IMR-90 (cell line): ENCODE measurements around the gene PLAGL1. TPM values are rescaled to one million over a fixed set of nuclear protein-coding genes. Genes with fewer than 3 reads are reported as not detected.

ENCODE experiments used
- ATAC-seq: fragments of 200-7000 bp; cut with Tn5 transposase; 2 replicates; pipeline ENCODE4 v1.9.1; 2020; ENCODE audit warnings: low read depth, mild to moderate bottlenecking, moderate library complexity
- BruUV-seq: library from RNA; stranded (reverse); fragments of 400-500 nt; replicated peaks from 2 replicates; lab custom pipeline; 2021; lab: Mats Ljungman, UMichigan
- CTCF ChIA-PET: fragments of 300-600 bp; formaldehyde crosslinking; extraction: SDS; loops from one replicate; lab custom pipeline; 2021; ENCODE audit warnings: antibody characterized with exemption; lab: Yijun Ruan, JAX
- POLR2A ChIA-PET: fragments of 300-600 bp; sonication (Branson Sonifier 250); formaldehyde crosslinking; loops from one replicate; lab custom pipeline; 2022; ENCODE audit warnings: antibody characterized with exemption; ENCODE audit not compliant: unreplicated experiment; lab: Charles Lee
- DNase-seq: peaks from one replicate; pipeline ENCODE4 v3.0.0; 2013
- H2AFZ ChIP-seq: replicated peaks from 2 replicates; pipeline ENCODE3; 2013; ENCODE audit warnings: low read length, mild to moderate bottlenecking; ENCODE audit not compliant: poor library complexity
- H2AK5ac ChIP-seq: 2 replicates; pipeline ENCODE4 v1.6.1; 2013; ENCODE audit warnings: low read depth, low read length, inconsistent platforms
- H2AK9ac ChIP-seq: replicated peaks from 2 replicates; pipeline ENCODE3; 2013; ENCODE audit warnings: mild to moderate bottlenecking, low read depth, low read length, moderate library complexity; ENCODE audit not compliant: poor library complexity
- H2BK120ac ChIP-seq: 2 replicates; pipeline ENCODE4 v1.6.1; 2013; ENCODE audit warnings: low read depth, low read length, inconsistent platforms
- H2BK15ac ChIP-seq: 3 replicates; pipeline ENCODE4 v1.6.1; 2013; ENCODE audit warnings: low read depth, low read length, inconsistent platforms
- H2BK20ac ChIP-seq: 2 replicates; pipeline ENCODE4 v1.6.1; 2013; ENCODE audit warnings: low read depth, mild to moderate bottlenecking, inconsistent platforms, low read length, moderate library complexity
- H2BK5ac ChIP-seq: 2 replicates; pipeline ENCODE4 v1.6.1; 2013; ENCODE audit warnings: mild to moderate bottlenecking, low read depth, low read length, inconsistent platforms; ENCODE audit not compliant: poor library complexity, severe bottlenecking
- H3K14ac ChIP-seq: replicated peaks from 2 replicates; pipeline ENCODE4 v1.6.1; 2013; ENCODE audit warnings: low read depth, low read length, inconsistent platforms
- H3K18ac ChIP-seq: 2 replicates; pipeline ENCODE4 v1.6.1; 2013; ENCODE audit warnings: low read depth, low read length, control low read depth
- H3K23ac ChIP-seq: 2 replicates; pipeline ENCODE4 v1.6.1; 2013; ENCODE audit warnings: low read depth, low read length, inconsistent platforms
- H3K27ac ChIP-seq: 2 replicates; pipeline ENCODE4 v1.5.1; 2013; ENCODE audit warnings: mild to moderate bottlenecking, control low read depth, low read length; ENCODE audit not compliant: insufficient read depth
- H3K27me3 ChIP-seq: 2 replicates; pipeline ENCODE4 v1.6.1; 2013; ENCODE audit warnings: low read length; ENCODE audit not compliant: control insufficient read depth, insufficient read depth
- H3K36me3 ChIP-seq: 2 replicates; pipeline ENCODE4 v1.6.1; 2013; ENCODE audit warnings: low read length, mixed read lengths; ENCODE audit not compliant: control insufficient read depth, insufficient read depth
- H3K4ac ChIP-seq: 2 replicates; pipeline ENCODE4 v1.6.1; 2013; ENCODE audit warnings: low read depth, low read length, inconsistent platforms
- H3K4me1 ChIP-seq: 2 replicates; pipeline ENCODE4 v1.6.1; 2013; ENCODE audit warnings: low read length, mixed read lengths; ENCODE audit not compliant: control insufficient read depth, insufficient read depth
- H3K4me2 ChIP-seq: 2 replicates; pipeline ENCODE4 v1.6.1; 2013; ENCODE audit warnings: low read depth, mild to moderate bottlenecking, control low read depth, low read length, moderate library complexity
- H3K4me3 ChIP-seq: 2 replicates; pipeline ENCODE4 v1.5.1; 2013; ENCODE audit warnings: low read depth, mild to moderate bottlenecking, control low read depth, low read length, moderate library complexity; ENCODE audit not compliant: insufficient read depth
- H3K56ac ChIP-seq: 2 replicates; pipeline ENCODE4 v1.6.1; 2013; ENCODE audit warnings: low read length, inconsistent platforms; ENCODE audit not compliant: insufficient read depth; ENCODE audit errors: extremely low read depth
- H3K79me1 ChIP-seq, 2 experiments: 2 replicates each; pipeline ENCODE4 v1.6.1; 2013; ENCODE audit warnings: low read length in 2 of 2, inconsistent platforms in 1 of 2, low read depth in 1 of 2
- H3K9ac ChIP-seq: 2 replicates; pipeline ENCODE4 v1.6.1; 2013; ENCODE audit warnings: low read depth, low read length, control low read depth
- H3K9me1 ChIP-seq: 2 replicates; pipeline ENCODE4 v1.6.1; 2013; ENCODE audit warnings: low read length, inconsistent platforms; ENCODE audit not compliant: insufficient read depth
- H3K9me3 ChIP-seq: 2 replicates; pipeline ENCODE4 v1.6.1; 2013; ENCODE audit warnings: low read length; ENCODE audit not compliant: control insufficient read depth, insufficient read depth
- H4K20me1 ChIP-seq: 2 replicates; pipeline ENCODE4 v1.6.1; 2013; ENCODE audit warnings: low read length, inconsistent platforms; ENCODE audit not compliant: insufficient read depth
- H4K5ac ChIP-seq: 2 replicates; pipeline ENCODE4 v1.6.1; 2013; ENCODE audit warnings: mild to moderate bottlenecking, low read depth, low read length, control low read depth
- H4K8ac ChIP-seq, 2 experiments: 2 replicates each; pipeline ENCODE4 v1.6.1; 2013; ENCODE audit warnings: low read depth in 2 of 2, low read length in 2 of 2, control low read depth in 1 of 2, inconsistent platforms in 1 of 2
- H4K91ac ChIP-seq: 2 replicates; pipeline ENCODE4 v1.6.1; 2013; ENCODE audit warnings: low read depth, low read length, inconsistent platforms; ENCODE audit not compliant: insufficient read depth
- BHLHE40 ChIP-seq: fragments of 150-350 bp; IDR thresholded peaks from 2 replicates; pipeline ENCODE4 v1.6.1; 2016; ENCODE audit warnings: mild to moderate bottlenecking, low read depth, low read length
- CEBPB ChIP-seq: IDR thresholded peaks from 2 replicates; pipeline ENCODE4 v1.6.1; 2012; ENCODE audit warnings: low read depth, low read length, improper control_type of control experiment
- CHD1 ChIP-seq: IDR thresholded peaks from 2 replicates; pipeline ENCODE4 v1.6.1; 2012; ENCODE audit warnings: low read depth, low read length, improper control_type of control experiment
- CTCF ChIP-seq: conservative IDR thresholded peaks from 2 replicates; pipeline ENCODE4 v1.5.1; 2012; ENCODE audit warnings: mild to moderate bottlenecking, low read depth, low read length, improper control_type of control experiment
- ELK1 ChIP-seq: fragments of 150-350 bp; IDR thresholded peaks from 2 replicates; pipeline ENCODE4 v1.6.1; 2016; ENCODE audit warnings: low read depth, mild to moderate bottlenecking, low read length, moderate library complexity, borderline replicate concordance
- FOS ChIP-seq: fragments of 150-350 bp; IDR thresholded peaks from 2 replicates; pipeline ENCODE4 v1.6.1; 2016; ENCODE audit warnings: low read depth, low read length
- MAFK ChIP-seq: IDR thresholded peaks from 2 replicates; pipeline ENCODE4 v1.6.1; 2012; ENCODE audit warnings: low read depth, low read length, improper control_type of control experiment
- MAZ ChIP-seq: IDR thresholded peaks from 2 replicates; pipeline ENCODE4 v1.6.1; 2012; ENCODE audit warnings: low read depth, mild to moderate bottlenecking, low read length, improper control_type of control experiment, moderate library complexity, borderline replicate concordance
- MXI1 ChIP-seq: IDR thresholded peaks from 2 replicates; pipeline ENCODE4 v1.6.1; 2012; ENCODE audit warnings: low read depth, mild to moderate bottlenecking, low read length, moderate library complexity, borderline replicate concordance
- POLR2A ChIP-seq: IDR thresholded peaks from 2 replicates; pipeline ENCODE4 v1.6.1; 2012; ENCODE audit warnings: mild to moderate bottlenecking, low read depth, low read length
- RAD21 ChIP-seq: IDR thresholded peaks from 2 replicates; pipeline ENCODE4 v1.6.1; 2012; ENCODE audit warnings: low read length, improper control_type of control experiment
- RCOR1 ChIP-seq: IDR thresholded peaks from 2 replicates; pipeline ENCODE4 v1.6.1; 2012; ENCODE audit warnings: mild to moderate bottlenecking, low read length, improper control_type of control experiment; ENCODE audit not compliant: insufficient replicate concordance
- RFX5 ChIP-seq: IDR thresholded peaks from 2 replicates; pipeline ENCODE4 v1.8.0; 2012; ENCODE audit warnings: low read depth, mild to moderate bottlenecking, low read length, moderate library complexity
- SMC3 ChIP-seq: fragments of 150-350 bp; IDR thresholded peaks from 2 replicates; pipeline ENCODE4 v1.6.1; 2016; ENCODE audit warnings: low read depth, mild to moderate bottlenecking, antibody characterized with exemption, low read length, moderate library complexity
- USF2 ChIP-seq: fragments of 150-350 bp; IDR thresholded peaks from 2 replicates; pipeline ENCODE4 v1.6.1; 2017; ENCODE audit warnings: mild to moderate bottlenecking, antibody characterized with exemption, low read length, low read depth
- WGBS, 2 experiments: methylation state at CpG; one replicate each; pipeline versions ENCODE4 v1.1.5 to v1.1.7; 2013; ENCODE audit warnings: missing lambda C conversion rate in 2 of 2; ENCODE audit not compliant: insufficient read length in 1 of 2; ENCODE audit errors: extremely low coverage in 2 of 2; 5-methylcytosine and 5-hydroxymethylcytosine counted together
- dilution Hi-C: fragments of 300-500 bp; cut with HindIII; formaldehyde crosslinking; loops from one replicate; pipeline ENCODE4 v1.14.3; 2018; ENCODE audit warnings: low sequenced_read_pairs; ENCODE audit not compliant: unreplicated experiment
- in situ Hi-C: fragments of 300-500 bp; cut with MboI; formaldehyde crosslinking; loops from 3 replicates; pipeline ENCODE4 v1.14.3; 2019; ENCODE audit warnings: low sequenced_read_pairs, inconsistent platforms, mixed read lengths
- intact Hi-C: fragments of 100-400 bp; cut with micrococcal nuclease; formaldehyde crosslinking; loops from 2 replicates; pipeline ENCODE4 v1.10.0; 2022
- polyA plus RNA-seq, 3 experiments: library from polyadenylated mRNA; depleted of rRNA; stranded (reverse); fragments of >200 nt; gene quantifications; 2 replicates each; pipeline ENCODE4 v1.2.3, GENCODE V29; 2012; ENCODE audit warnings: low replicate concordance in 1 of 3
- total RNA-seq: library from RNA; depleted of rRNA; stranded (reverse); fragments of >200 nt; gene quantifications from 2 replicates; pipeline ENCODE4 v1.2.3, GENCODE V29; 2012

Gene PLAGL1
- total and polyA plus RNA-seq, 2 of the 4 experiments (the other 2 are of a cell fraction): 23.3 to 73.8 TPM

GRCh38 chr6:143970456-143971218, 37.4 kb downstream of the PLAGL1 start:
- ChIA-PET CTCF (no interaction called here), POLR2A (no interaction called here)
- WGBS, 2 experiments: no CpG with 5 or more reads among the region's 6 CpGs
- ATAC-seq (no peak), DNase-seq (no peak)
- H2AFZ ChIP-seq: no peak overlapping the region
- no peak overlapping the region for H2BK15ac ChIP-seq
- peaks cover 18% of the 10 kb centered on the region; the same call in 1 of the 2 replicates for H4K20me1 ChIP-seq
- no peak overlapping the region for H2BK120ac ChIP-seq
- peaks cover 4% of the 10 kb centered on the region for H3K9me1 ChIP-seq
- intact Hi-C loops (loop anchor here (5.0 kb wide), 1 partner anchor 37 kb away; the partner anchor contains the start of gene PLAGL1), in situ Hi-C loops (no loop called here), dilution Hi-C loops (no loop called here)
- H3K79me1 ChIP-seq: peaks cover 3 to 18% of the 10 kb centered on the region in 2 experiments; a peak in 3 of 4 replicates
- H2BK20ac ChIP-seq: no peak overlapping the region
- H3K4me1 ChIP-seq: peaks cover 9% of the 10 kb centered on the region
- H4K8ac ChIP-seq: no peak overlapping the region
- peaks cover 3% of the 10 kb centered on the region for H3K36me3 ChIP-seq
- no peak overlapping the region for H4K91ac ChIP-seq
- H3K4me3 ChIP-seq: no peak overlapping the region
- no peak overlapping the region for H2AK9ac ChIP-seq
- BruUV-seq: no TSS peak
- H3K9ac ChIP-seq: no peak overlapping the region
- no peak overlapping the region for H3K4ac ChIP-seq
- H2BK5ac ChIP-seq: no peak overlapping the region
- H3K4me2 ChIP-seq: no peak overlapping the region
- no peak overlapping the region for H3K18ac ChIP-seq
- no peak overlapping the region for H3K14ac ChIP-seq
- no peak overlapping the region for H3K27ac ChIP-seq
- peaks cover 4% of the 10 kb centered on the region for H3K27me3 ChIP-seq
- no peak overlapping the region for H4K5ac ChIP-seq
- no peak overlapping the region for H3K56ac ChIP-seq
- no peak overlapping the region for H3K23ac ChIP-seq
- no peaks in the 10 kb centered on the region for H3K9me3 ChIP-seq
- H2AK5ac ChIP-seq: no peak overlapping the region
- no peak for TF ChIP-seq CEBPB
- no peak for TF ChIP-seq CTCF
- no peak for TF ChIP-seq RCOR1
- no peak for TF ChIP-seq RAD21
- TF ChIP-seq ELK1: no peak
- TF ChIP-seq MAFK: no peak
- TF ChIP-seq USF2: no peak
- TF ChIP-seq MAZ: no peak
- no peak for TF ChIP-seq POLR2A
- no peak for TF ChIP-seq SMC3
- no peak for TF ChIP-seq CHD1
- TF ChIP-seq FOS: no peak
- no peak for TF ChIP-seq RFX5
- TF ChIP-seq BHLHE40: no peak
- TF ChIP-seq MXI1: no peak
